ENCODE measurements around the gene KCNQ1OT1. TPM values are rescaled to one million over a fixed set of nuclear protein-coding genes. Genes with fewer than 3 reads are reported as not detected.

Gene KCNQ1OT1
- total and polyA plus RNA-seq, 2 experiments from 2014 or later: 3.1 to 7.9 TPM

GRCh38 chr11:2653198-2653551 is 46.6 kb downstream of the KCNQ1OT1 start:
- no peak overlapping the region for H2AFZ ChIP-seq
- no peaks in the 10 kb centered on the region for H3K36me3 ChIP-seq (replicated peaks; ENCODE audit: insufficient read depth, low read depth)
- H3K27ac ChIP-seq: no peak overlapping the region
- H3K9me2 ChIP-seq (replicated peaks; ENCODE audit: insufficient read depth): no peaks in the 10 kb centered on the region
- H3K4me2 ChIP-seq: no peak overlapping the region
- H3K4me1 ChIP-seq (ENCODE audit: insufficient read depth): no peaks in the 10 kb centered on the region
- no peak for DNase-seq (ENCODE audit: low spot score)
- no peaks in the 10 kb centered on the region for H3K27me3 ChIP-seq
- WGBS (ENCODE audit: low lambda C conversion rate, missing lambda C conversion rate): 80% methylated on average over 1 of the region's 1 CpG
- no peak for TF ChIP-seq EZH2 (IDR thresholded peaks at IDR 0.05; ENCODE audit: borderline replicate concordance)
- TF ChIP-seq CTCF (IDR thresholded peaks at IDR 0.05; ENCODE audit: poor library complexity): no peak
- TF ChIP-seq EZH2phosphoT487 (IDR thresholded peaks at IDR 0.05; ENCODE audit: low read depth, severe bottlenecking, unreplicated experiment): no peak
- peaks cover 38% of the 10 kb centered on the region for H3K9me3 ChIP-seq (ENCODE audit: low read depth)
- no peak overlapping the region for H3K4me3 ChIP-seq
- no peaks in the 10 kb centered on the region for H3K79me2 ChIP-seq
- no peaks in the 10 kb centered on the region for H4K20me1 ChIP-seq (ENCODE audit: insufficient read depth, poor library complexity, severe bottlenecking)

DNA sequence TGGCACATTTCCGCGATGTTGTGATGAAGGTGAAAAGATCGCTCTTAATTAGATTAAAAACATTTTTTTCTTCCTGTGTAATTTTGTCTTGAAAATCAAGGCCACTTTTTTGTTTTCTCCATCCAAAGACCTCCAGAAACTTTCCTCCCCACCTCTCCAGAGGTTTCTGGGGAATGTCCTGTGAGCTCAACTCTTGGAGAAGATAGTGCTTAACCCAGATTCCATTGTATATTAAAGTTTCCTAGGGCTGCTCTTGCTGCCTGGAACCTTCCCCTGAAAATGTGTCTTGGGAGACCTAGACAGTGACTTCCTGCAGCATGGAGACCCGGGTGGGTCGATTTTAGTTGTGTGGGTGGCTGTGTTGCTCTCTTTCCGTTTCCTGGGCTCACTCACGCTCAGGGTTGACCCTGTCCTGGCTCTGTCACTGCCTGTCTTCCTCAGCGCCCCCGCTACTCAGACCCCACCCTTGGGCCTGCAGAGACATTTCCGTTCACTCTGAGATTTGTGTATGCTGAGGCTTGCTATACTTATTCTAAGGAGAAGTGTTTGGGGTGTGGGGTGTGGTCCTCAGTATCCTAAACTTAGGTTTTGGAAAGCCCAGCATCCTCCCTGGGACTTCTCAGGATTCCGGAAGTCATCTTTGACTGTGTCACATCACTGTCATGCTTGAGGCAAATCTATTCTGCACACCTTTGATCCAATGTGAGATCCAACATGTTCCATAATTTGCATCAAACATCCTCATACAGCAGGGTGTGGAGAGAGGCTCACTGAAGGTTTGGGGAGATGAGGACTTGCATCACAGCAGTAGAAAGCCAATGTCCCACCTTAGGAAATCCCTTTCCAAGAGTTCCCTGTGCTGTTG is 47.2 kb downstream of the KCNQ1OT1 start:
- H3K9me2 ChIP-seq (replicated peaks; ENCODE audit: insufficient read depth): no peaks in the 10 kb centered on the region
- no peak overlapping the region for H2AFZ ChIP-seq
- no peaks in the 10 kb centered on the region for H3K4me1 ChIP-seq (ENCODE audit: insufficient read depth)
- no peak for TF ChIP-seq CTCF (IDR thresholded peaks at IDR 0.05; ENCODE audit: poor library complexity)
- TF ChIP-seq EZH2phosphoT487 (IDR thresholded peaks at IDR 0.05; ENCODE audit: low read depth, severe bottlenecking, unreplicated experiment): no peak
- no peak for TF ChIP-seq EZH2 (IDR thresholded peaks at IDR 0.05; ENCODE audit: borderline replicate concordance)
- WGBS (ENCODE audit: low lambda C conversion rate, missing lambda C conversion rate): 92% methylated on average over 11 of the region's 11 CpGs
- no peaks in the 10 kb centered on the region for H4K20me1 ChIP-seq (ENCODE audit: insufficient read depth, poor library complexity, severe bottlenecking)
- H3K4me2 ChIP-seq: no peak overlapping the region
- H3K36me3 ChIP-seq (replicated peaks; ENCODE audit: insufficient read depth, low read depth): no peaks in the 10 kb centered on the region
- peaks cover 44% of the 10 kb centered on the region for H3K9me3 ChIP-seq (ENCODE audit: low read depth)
- H3K79me2 ChIP-seq: no peaks in the 10 kb centered on the region
- DNase-seq (ENCODE audit: low spot score): no peak
- H3K27ac ChIP-seq: no peak overlapping the region
- H3K27me3 ChIP-seq: no peaks in the 10 kb centered on the region
- H3K4me3 ChIP-seq: no peak overlapping the region

DNA sequence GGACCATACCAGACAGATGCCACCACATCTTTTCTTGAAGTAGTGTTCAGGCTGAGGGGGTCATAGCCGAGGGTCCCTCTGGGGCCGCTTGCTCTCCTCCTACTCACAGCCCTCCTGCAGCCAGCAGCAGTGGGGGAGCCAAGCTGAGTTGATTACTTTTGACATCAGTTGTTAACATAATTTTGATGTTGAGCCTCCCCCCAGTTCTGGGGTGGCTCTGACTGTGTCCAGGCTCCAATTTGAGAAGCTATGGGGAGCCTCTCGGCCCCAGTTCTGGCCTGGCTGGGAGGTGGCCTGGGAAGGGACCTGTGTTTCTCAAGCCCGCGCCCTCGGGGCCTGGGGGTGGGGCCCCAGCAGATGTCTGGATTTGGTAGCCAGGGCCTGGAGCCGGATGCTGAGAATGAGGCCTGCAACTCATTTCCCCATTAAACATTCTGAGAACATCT is 47.9 kb downstream of the KCNQ1OT1 start:
- H3K27me3 ChIP-seq: no peaks in the 10 kb centered on the region
- no peak for DNase-seq (ENCODE audit: low spot score)
- H3K9me3 ChIP-seq (ENCODE audit: low read depth): peaks cover 51% of the 10 kb centered on the region
- no peak overlapping the region for H3K4me2 ChIP-seq
- no peak overlapping the region for H3K4me3 ChIP-seq
- 80% methylated on average over 7 of the region's 7 CpGs for WGBS (ENCODE audit: low lambda C conversion rate, missing lambda C conversion rate)
- no peaks in the 10 kb centered on the region for H3K79me2 ChIP-seq
- no peaks in the 10 kb centered on the region for H3K9me2 ChIP-seq (replicated peaks; ENCODE audit: insufficient read depth)
- H3K4me1 ChIP-seq (ENCODE audit: insufficient read depth): no peaks in the 10 kb centered on the region
- H4K20me1 ChIP-seq (ENCODE audit: insufficient read depth, poor library complexity, severe bottlenecking): no peaks in the 10 kb centered on the region
- no peak for TF ChIP-seq CTCF (IDR thresholded peaks at IDR 0.05; ENCODE audit: poor library complexity)
- no peak for TF ChIP-seq EZH2 (IDR thresholded peaks at IDR 0.05; ENCODE audit: borderline replicate concordance)
- TF ChIP-seq EZH2phosphoT487 (IDR thresholded peaks at IDR 0.05; ENCODE audit: low read depth, severe bottlenecking, unreplicated experiment): no peak
- H3K36me3 ChIP-seq (replicated peaks; ENCODE audit: insufficient read depth, low read depth): no peaks in the 10 kb centered on the region
- no peak overlapping the region for H2AFZ ChIP-seq
- H3K27ac ChIP-seq: peak overlapping the region; percentile 30

All from hepatocyte (in vitro differentiated cells).